HG03066 (cell line): Measurements from ENCODE around the gene NDUFV2.

Source experiments
- ATAC-seq: cut with Tn5 transposase; IDR thresholded peaks from one replicate; pipeline ENCODE4 v1.9.1; 2021; ENCODE audit warnings: low read depth; ENCODE audit not compliant: unreplicated experiment

NDUFV2 gene

GRCh38 chr18:9102508-9103375 is at the start of gene NDUFV2:
NDUFV2 (plus strand) TSS chr18:9102699; CDS start chr18:9102744, 45 bp downstream.
- ATAC-seq = peak; percentile 87

- no peak for ATAC-seq
These were observed 48.7 kb upstream of the NDUFV2 start for GRCh38 chr18:9053814-9054213.

- no peak for ATAC-seq
These were observed 47.3 kb upstream of the NDUFV2 start for GRCh38 chr18:9055185-9055584.

DNA sequence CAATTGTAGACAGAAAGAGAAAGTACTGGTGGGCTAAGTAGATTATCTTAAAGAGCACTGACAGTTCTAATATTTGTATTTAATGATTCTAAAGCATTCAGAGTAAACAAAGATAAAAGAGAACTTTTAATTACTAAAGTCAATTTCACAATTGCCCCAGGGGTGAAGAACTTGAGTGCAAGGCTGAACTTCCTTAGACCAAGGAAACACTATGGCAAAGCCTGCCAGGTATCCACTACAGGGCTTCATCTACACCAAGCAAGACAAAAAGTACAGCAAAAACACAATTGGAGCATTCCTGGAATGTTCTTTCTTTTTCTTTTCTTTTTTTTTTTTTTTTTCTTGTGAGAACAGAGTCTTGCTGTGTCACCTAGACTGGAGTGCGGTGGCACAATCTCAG is 46.9 kb upstream of the NDUFV2 start:
- no peak for ATAC-seq

DNA sequence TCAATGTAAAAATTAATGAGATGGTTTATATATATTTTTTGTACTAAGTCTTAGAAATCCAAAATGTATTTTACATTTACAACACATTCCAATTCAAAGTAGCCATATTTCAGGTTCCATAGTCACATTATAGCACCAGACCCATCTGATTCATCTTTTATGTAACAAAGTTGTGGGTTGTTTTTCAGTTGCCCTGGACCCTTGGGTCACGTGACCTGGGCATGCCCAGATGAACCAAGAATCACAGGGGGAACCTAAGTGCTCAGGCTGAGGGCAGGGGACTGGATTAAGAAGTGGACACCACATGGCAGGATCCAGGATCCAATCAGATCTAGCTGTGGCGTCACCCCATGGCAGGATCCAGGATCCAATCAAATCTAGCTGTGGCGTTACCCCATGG is 44.9 kb upstream of the NDUFV2 start:
- no peak for ATAC-seq

DNA sequence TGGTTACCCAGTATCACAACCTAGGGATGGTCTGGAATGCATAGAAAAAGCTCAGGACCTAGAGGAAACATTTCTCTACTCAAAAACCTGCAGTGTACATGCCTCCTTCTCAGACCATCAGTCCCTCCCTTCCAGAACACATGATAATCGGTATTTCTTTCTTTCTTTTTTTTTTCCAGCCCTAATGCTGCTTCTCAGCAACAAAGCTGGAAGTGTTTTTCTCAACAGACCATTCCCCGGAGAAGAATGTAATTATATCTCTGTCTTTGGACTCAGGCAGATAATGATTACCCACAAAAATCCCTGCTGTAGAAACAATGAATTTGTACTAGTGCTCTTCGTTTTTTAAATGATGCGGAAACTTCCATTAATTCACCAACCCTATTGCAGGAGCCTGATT is 44.1 kb upstream of the NDUFV2 start:
- ATAC-seq = no peak

DNA sequence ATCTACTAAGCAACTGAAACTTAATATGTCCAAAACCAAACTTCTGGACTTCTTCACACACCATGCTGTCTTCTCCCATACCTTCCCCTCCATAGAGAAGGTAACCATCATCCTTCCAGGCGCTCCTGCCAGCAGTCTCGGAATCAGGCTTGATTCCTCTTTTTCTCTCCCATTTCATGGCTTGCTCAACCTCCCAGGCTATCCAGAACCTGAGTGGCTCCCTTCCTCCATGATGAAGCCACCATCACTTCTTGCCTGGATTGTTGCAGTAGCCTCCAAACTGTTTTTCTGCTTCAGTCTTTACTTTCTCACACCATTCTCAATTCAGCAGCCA is 40.1 kb upstream of the NDUFV2 start:
- ATAC-seq = no peak

- ATAC-seq = no peak
These were observed 36.6 kb upstream of the NDUFV2 start for GRCh38 chr18:9065864-9066263.

GRCh38 chr18:9066358-9066757 is 36.1 kb upstream of the NDUFV2 start:
- no peak for ATAC-seq

DNA sequence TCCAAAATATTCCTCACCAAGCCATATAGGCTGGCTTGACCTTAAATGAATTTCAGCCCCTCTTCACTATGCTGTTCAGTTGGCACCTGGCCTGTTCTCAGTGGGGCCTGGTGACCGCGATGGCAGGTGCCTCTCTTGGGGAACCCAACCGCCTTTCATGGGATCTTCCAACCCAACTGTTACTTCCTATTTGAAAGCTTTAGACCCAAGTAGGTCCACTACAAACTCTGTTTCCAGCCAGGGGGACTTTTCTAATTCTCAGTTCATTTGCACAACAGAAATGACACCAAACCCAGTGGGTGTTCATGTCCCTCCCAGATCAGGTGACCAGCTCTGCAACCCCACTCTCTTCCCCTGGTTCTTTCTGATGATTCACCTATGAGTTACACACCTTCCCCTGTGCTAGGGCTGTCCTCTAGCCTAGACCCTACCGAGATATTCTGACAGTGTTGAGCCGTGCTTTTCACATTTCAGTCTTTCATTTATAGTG is 35.6 kb upstream of the NDUFV2 start:
- peak; percentile 65 for ATAC-seq

- ATAC-seq = no peak
These were observed 34.7 kb upstream of the NDUFV2 start for GRCh38 chr18:9067823-9068222.

- no peak for ATAC-seq
These were observed 34.2 kb upstream of the NDUFV2 start for GRCh38 chr18:9068346-9068745.

DNA sequence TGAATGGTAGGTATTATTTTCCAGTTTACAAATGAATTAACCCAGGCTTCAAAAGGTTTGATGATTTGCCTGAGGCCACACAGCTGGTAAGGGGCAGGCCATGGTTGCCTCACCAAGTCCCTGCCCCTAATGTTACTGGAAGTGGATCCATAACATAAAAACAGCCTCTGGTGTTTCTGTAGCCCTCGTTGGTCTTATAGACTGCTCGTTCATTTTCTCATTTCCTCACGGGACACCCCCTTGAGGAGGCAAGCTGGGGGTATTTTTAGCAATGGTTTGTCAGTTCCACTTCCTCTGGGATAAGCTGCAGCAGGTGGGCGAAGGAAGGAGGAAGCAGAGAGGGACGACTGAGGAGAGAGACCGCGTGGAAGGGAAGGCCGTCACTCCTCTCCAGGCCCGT is 32.9 kb upstream of the NDUFV2 start:
- no peak for ATAC-seq

DNA sequence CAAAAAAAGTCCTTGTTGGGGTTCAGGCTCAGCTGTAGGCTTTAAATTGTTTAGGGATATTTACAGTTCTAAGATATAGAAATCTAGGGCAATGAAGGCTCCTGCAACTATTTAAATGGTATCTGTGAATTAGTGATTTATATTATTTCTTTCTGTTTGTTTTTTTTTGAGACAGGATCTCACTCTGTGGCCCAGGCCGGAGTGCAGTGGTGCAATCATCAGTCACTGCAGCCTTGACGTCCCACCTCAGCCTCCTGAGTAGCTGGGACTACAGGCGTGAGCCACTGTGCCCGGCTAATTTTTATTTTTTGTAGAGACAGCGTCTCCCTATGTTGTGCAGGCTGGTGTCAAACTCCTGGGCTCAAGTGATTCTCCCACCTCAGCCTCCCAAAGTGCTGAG is 32.3 kb upstream of the NDUFV2 start:
- no peak for ATAC-seq

- no peak for ATAC-seq
These were observed 22.5 kb upstream of the NDUFV2 start for GRCh38 chr18:9079818-9080528.

- ATAC-seq = no peak
These were observed 20.6 kb upstream of the NDUFV2 start for GRCh38 chr18:9081940-9082339.

DNA sequence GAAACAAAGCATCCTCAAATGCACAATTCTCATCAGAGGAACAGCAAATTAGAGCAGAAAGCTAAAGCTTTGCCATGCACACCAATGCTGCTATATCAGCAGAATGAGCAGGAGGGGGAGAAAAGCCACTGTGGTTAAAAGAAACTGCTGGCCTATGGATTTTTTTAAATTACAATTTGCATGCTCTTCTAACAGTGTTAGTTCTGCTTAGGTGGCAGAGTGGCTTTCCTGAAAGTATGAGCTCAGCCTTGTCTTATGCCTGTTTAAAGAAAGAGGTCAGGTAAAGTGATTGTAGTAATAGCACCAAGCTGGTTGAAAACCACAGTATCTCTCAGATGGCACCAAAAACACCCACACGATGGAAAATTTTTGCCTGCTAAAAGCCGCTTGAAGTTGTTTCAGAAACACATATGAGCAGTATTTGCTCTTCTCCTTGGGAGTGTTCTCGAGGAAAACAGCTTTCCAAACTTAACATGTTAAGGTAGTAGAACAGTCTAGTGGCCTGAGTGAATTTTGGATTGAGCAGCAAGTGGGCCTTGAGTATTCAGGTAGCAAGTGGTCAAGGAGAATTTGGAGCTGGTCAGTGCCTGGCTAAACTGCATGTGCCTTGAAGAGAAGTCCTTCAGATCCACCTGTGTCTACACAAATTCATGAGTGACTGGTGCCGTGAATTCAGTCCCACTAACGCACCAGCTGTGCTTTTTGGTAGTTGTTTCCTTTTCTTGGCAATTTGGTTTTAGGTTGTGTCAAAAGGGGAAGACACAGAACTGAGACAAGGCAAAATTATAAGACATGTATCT is 19.6 kb upstream of the NDUFV2 start:
- peak; percentile 90 for ATAC-seq

- no peak for ATAC-seq
These were observed 16.5 kb upstream of the NDUFV2 start for GRCh38 chr18:9086015-9086414.

- no peak for ATAC-seq
These were observed 15.9 kb upstream of the NDUFV2 start for GRCh38 chr18:9086624-9087023.

GRCh38 chr18:9087144-9087543 is 15.4 kb upstream of the NDUFV2 start:
- no peak for ATAC-seq

DNA sequence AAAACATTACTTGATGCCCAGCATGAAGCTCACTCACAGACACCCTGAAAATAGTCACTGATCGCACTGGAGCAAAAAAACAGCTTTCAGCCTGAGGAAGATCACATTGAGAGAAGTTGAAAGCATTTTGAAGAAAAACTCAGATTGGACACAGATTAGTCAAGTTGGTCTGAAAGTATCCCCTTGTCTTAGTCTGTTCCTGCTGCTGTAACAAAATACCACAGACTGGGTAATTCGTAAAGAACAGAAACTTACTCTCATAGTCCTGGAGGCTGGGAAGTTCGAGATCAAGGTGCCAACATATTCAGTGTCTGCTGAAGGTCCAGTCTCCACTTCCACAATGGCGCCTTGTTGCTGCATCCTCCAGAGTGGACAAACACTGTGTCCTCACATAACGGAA is 14.2 kb upstream of the NDUFV2 start:
- ATAC-seq = no peak
